ENCODE results near the gene NAV3.
"Not testable (repeated sequence)": the region's sequence is repeated elsewhere in the genome, so short reads cannot be mapped to it uniquely, and the experiment has no call there.

The NAV3 gene

GRCh38 chr12:78060186-78060585, 229.5 kb downstream of the NAV3 start:
- no peak for DNase-seq

GRCh38 chr12:78062786-78063185, 232.1 kb downstream of the NAV3 start:
- no peak for DNase-seq

GRCh38 chr12:78081590-78082314, 251.1 kb downstream of the NAV3 start:
- DNase-seq, result no peak

- no peak for DNase-seq
These were observed 255.0 kb downstream of the NAV3 start for GRCh38 chr12:78085542-78086182.

DNA sequence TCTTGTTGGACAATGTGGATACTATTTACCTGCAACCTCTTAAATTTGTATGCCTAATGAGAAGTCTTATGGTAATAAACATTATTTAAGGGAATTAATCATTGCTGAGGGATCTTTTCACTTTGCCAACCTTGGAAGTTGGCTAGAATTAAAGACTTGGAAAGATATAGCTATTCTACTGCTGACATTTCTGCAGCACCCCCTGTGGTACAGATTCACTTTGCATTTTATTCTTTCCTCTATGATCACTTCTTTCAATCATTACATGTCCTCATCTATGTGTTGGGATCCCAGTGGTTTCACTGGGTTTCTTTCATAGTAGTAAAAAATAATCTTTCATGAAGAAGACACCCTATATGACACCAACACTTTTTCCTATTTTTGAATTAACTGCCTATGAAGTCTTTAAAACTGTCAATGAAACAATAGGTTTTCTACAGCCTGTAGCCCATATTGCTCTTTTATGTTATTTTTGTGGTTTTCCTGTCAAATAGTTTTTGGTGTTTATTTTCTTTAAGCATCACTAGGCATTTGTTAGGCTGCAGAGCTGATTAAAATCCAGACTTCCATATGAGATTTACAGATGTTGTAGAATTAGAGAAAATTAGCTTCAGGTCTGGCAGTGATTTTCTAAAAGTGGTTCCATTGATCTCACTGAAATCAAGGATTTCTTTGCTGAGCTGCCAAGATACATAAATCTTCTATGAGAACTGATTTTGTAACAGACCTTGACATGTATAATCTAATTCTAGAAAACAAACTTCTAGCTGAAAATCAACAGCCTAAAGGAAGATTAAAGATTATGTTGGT, 256.1 kb downstream of the NAV3 start:
- DNase-seq, result no peak

- DNase-seq, result no peak
These were observed 256.6 kb downstream of the NAV3 start for GRCh38 chr12:78087363-78087675.

- DNase-seq, result no peak
These were observed 257.7 kb downstream of the NAV3 start for GRCh38 chr12:78088391-78088832.

DNA sequence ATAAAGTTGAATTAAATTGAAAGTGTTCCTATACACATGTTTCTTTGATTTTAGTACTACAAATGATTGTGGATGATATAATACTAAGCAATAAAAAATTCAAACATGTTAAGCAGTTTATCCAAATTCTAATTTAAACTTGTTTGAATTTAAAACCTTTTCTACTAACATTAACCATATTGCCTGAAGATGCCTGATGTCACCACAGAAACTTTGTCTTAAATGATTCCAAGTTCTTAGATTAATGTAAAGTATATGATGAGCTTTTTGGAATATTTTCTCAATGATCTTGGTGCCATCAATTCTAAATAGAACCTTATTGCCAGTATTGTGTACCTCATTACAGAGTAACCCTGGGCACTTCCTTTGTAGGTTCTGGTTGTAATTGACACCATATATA, 259.6 kb downstream of the NAV3 start:
- no peak for DNase-seq

DNA sequence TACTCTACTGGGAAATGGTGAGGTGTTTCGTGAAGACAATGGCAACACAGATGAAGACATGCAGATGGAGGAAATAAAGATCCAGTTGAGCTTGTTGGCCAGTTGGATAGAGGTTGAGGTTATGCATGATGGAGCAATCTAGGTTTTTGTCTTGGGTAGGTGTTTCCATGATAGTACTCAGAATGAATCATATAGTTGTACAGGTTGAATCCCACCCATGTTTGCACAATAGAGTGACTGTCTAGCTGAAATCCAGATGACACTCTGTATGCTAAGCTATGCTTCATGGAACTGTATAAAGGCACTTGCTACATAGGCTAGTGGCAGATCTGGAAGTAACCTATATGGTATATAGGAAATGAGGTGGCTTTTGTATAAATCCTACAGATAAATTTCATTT, 264.9 kb downstream of the NAV3 start:
- DNase-seq, result no peak

- no peak for DNase-seq
These were observed 266.4 kb downstream of the NAV3 start for GRCh38 chr12:78096909-78097597.

DNA sequence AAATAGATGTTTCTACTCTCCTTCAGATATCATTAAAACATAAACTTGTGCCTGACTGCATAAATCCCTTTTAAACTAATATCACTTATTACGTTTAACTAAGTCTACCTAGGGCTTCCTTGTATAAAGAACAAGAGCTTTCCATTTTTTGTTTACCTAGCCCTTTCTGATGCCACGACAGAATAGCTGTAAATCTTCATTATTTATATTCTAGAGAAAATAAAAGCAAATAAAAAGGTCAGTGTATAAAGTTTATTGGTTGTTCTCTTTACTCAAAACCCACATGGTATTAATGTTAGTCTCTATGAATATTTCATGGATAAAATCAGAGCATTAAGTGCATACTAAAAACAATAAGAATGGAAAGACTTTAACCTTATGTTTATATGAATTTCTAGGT, 269.1 kb downstream of the NAV3 start:
- DNase-seq, result no peak

DNA sequence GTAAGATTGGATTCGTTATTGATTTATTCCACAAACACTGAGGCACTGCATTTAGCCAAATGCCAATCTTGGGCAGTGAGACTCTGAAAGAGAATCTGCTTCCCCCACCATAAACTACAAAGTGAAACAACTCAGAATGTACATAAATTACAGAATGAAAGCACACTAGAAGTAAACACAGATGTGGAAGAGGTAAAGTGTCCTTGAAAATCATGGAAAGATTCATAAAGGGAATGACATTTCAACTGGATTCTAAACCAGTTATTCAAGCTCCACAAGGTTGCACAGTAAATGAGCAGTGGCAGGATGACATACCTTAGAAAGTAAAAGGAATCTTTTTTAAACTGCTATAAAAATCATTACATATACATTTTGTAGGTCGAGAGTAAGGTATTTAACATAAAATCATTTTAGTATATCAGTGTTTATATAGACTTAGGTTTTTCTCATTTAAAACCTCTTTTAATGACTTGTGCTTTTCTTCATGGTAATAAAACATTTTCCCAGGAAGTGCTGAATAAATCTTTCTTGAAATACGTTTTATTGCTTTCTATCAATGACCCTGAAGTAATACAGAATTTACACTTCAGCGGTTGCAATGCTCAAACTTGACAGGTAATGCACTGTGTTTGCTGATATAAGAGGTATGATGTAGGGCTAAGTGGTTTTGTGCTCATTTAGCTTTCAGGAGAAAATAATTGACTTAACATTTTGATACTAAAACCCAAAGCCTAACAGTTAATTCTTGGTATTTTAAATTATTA, 270.6 kb downstream of the NAV3 start:
- no peak for DNase-seq

DNA sequence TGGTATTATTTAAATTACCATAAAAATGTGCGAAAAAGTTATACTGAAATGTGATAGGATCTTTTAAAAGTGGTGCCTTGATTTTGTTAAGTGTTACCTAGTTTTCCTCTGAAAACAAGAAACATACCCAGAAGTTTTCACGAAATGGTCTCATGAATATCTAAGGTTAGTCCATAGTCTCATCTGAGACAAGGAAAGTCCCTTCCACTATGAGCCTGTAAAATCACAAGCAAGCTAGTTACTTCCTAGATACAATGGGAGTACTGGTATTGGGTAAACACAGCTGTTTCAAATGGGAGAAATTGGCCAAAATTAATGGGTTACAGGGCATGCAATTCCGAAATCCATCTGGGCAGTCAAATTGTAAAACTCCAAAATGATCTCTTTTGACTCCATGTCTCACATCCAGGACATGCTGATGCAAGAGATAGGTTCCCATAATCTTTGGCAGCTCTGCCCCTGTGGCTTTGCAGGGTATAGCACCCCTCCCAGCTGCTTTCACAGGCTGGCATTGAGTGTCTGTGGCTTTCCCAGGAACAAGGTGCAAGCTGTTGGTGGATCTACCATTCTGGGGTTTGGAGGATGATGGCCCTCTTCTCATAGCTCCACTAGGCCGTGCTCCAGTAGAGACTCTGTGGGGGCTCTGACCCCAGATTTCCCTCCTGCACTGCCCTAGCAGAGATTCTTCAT, 271.4 kb downstream of the NAV3 start:
- DNase-seq, result no peak

- DNase-seq, result not testable (repeated sequence)
These were observed 272.1 kb downstream of the NAV3 start for GRCh38 chr12:78102801-78103200.

DNA sequence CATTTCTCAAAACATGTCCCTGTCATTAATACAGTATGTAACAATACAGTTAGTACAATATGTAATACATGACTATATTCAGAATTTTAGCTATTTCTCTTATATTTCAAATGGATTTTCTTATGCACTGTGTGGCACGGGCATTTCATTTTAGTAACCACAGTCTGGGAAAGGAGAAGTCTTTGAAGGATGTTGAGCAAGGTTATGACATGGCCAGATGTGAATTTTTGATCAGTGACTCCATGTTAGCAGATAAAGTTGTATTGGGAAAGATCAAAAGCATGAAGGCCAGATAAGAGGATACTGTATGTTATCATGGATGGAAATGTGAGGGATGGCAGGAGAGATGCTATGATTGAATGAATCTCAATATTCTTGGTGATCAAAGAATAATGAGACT, 285.2 kb downstream of the NAV3 start:
- DNase-seq, result no peak

DNA sequence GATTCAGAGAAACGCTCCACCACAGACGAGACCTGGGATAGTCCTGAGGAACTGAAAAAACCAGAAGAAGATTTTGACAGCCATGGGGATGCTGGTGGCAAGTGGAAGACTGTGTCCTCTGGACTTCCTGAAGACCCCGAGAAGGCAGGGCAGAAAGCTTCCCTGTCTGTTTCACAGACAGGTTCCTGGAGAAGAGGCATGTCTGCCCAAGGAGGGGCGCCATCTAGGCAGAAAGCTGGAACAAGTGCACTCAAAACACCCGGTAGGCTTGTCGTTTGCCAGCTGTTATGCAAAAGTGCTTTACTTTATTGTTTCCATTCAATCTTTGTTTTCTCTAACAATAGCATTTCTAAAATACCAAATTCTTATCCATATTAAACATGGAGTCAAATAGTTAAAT, 287.3 kb downstream of the NAV3 start:
- no peak for DNase-seq

DNA sequence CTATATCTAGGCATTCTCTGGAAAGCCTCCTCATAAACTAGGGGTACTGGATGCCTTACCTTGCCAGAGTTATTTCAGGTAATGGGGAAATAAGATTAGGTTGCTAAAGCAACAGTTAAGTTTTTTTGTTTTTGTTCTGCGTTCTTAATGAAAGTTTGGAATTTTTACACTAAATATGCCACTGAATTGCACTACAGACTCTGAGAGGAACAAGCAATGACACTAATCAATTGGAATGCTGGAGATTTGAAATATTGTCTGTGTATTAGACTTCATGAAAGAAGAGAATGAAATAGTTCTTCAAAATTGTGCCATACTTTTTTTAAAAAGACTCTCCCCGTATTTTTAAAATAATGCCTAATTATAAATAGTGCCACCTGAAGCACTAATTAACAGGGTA, 287.8 kb downstream of the NAV3 start:
- DNase-seq, result no peak

DNA sequence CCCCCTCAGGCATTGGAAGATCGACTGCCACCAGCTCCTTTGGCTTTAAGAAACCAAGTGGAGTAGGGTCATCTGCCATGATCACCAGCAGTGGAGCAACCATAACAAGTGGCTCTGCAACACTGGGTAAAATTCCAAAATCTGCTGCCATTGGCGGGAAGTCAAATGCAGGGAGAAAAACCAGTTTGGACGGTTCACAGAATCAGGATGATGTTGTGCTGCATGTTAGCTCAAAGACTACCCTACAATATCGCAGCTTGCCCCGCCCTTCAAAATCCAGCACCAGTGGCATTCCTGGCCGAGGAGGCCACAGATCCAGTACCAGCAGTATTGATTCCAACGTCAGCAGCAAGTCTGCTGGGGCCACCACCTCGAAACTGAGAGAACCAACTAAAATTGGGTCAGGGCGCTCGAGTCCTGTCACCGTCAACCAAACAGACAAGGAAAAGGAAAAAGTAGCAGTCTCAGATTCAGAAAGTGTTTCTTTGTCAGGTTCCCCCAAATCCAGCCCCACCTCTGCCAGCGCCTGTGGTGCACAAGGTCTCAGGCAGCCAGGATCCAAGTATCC, 288.7 kb downstream of the NAV3 start:
- no peak for DNase-seq

DNA sequence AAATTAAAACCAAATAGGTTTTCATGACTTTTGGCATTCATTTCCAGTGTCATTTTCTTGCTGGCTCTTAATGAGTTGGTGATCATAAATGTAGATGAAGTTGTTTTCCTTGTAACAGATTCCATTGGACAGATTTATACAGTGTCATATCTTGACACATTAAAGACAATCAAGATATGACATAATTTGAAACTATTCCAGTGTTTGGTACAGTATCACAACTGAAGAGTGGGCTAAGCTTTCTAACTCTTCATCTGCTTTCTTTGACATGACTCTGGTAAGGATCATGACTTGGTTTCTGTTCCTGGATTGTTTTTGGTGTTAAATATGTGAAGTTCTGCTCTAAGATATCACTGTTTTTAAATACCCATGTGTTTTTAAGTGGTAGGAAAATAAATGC, 289.6 kb downstream of the NAV3 start:
- no peak for DNase-seq

DNA sequence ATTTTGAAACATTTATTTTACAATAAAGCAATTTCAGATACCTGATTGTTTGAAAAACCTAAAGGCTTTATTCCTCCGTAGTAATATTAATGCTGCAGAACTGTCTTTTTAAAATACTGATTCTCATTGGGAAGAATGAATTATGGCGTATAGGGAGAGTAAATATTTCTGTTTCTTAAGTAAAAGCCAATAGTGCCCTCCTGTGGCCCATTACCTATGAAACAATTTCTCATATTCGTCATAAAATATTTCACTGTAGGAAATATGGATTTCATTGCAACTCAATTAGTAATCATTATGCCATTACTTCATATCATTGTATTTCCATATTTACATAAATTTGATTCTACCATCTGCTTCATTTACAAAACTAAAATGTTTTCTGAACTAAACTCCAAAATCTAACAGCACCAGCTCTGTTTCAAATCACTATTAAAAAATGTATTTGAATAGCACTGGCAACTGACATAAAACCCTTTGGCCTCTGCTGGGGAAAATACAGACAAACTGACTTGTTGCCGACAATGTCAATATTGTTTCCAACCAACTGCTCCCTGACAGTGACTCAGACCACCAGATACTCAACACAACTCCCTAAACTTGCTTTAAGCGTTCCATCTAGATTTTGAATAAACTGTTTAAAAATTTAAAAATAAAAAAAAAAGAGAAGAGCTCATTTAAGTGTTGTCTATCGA, 290.3 kb downstream of the NAV3 start:
- DNase-seq, result no peak

DNA sequence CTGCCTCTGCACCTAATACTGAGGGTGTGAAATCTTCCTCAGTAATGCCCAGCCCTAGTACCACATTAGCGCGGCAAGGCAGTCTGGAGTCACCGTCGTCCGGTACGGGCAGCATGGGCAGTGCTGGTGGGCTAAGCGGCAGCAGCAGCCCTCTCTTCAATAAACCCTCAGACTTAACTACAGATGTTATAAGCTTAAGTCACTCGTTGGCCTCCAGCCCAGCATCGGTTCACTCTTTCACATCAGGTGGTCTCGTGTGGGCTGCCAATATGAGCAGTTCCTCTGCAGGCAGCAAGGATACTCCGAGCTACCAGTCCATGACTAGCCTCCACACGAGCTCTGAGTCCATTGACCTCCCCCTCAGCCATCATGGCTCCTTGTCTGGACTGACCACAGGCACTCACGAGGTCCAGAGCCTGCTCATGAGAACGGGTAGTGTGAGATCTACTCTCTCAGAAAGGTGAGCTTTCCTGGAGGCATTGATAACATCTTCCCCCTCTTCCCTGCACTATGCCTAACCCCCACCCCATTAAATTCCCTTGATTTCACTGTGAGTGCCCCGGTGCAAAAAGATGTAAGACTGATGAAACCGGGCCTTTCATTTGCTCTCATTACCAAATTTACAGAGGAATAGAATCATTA, 291.4 kb downstream of the NAV3 start:
- DNase-seq, result no peak
